Globus pallidus (tissue), 1 donor: Measurements from ENCODE around the gene PTPRG.

ENCODE experiments used
- DNase-seq: peaks from one replicate; pipeline ENCODE4 v3.0.0-alpha.2; 2015; ENCODE audit warnings: low spot score

PTPRG gene

DNA sequence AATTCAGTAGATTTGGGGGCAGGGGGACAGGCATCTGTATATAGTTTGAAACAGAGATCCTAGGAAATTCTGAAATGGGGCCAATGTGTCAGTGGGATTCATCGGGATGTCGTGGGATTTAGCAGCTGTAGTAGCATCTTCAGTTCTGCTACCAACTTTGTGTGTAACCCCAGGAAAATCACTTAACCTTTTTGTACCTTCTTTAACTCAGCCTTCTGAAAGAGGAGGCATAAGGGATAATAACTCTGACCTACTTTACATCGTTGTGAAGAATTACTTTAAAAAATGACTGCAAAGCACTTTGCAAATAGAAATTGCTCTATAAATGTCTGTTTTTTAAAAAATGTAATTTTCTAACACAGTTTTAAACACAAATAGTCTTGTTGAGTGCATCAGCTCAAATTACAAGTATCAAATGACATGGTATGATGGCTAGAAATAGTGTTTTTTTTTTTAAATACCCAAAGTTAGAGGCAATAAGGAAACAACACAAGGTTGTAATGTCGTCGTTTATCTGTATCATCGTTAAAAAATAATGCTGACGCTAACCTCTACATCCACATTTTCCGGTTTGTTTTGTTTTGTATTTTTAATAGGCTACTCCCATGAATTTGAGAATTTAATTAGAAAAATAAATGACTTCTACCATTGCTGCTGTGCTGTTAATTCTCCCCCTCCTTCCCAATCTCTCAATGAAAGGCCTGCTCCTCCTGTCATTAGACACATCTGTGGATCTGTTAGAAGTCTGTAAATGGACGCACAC lies 338.5 kb downstream of the PTPRG start:
- no peak for DNase-seq

DNA sequence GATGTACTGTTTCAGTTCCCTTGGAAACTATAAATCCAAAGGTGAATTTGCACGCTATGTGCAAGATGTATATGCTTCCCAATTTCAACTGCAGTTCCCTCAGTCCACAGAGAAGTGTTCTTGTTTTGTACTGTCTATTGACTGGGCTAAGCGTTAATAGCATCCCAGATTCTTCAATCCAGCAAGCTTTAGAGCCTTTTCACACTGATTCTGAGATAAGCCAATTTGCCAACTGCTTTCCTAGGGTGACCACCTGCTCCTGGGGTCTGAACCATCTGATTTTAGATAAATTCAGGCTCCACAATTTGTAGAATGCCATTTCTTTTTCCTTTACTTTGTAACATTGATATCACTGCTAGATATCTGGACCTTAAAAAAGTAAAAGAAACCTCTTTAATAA lies 340.1 kb downstream of the PTPRG start:
- no peak for DNase-seq

DNA sequence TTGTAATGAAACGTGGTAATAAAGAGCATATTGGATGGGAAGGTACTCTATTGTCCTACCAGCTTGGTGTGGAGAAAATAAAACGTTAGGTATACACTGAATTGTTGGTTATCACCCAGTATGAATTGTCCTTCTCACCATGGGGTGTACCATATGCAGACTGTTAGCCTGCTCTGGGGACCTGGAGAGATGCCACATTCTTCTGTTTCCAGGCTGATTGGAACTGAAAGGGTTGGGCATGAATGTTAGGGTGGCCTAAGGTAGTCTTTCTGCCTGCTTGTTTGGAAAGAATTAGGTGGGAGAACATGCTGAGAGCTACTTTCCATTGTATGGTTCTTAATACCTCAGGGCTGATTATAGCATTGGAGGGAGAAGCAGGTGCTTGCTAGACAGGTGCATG lies 340.6 kb downstream of the PTPRG start:
- no peak for DNase-seq

DNA sequence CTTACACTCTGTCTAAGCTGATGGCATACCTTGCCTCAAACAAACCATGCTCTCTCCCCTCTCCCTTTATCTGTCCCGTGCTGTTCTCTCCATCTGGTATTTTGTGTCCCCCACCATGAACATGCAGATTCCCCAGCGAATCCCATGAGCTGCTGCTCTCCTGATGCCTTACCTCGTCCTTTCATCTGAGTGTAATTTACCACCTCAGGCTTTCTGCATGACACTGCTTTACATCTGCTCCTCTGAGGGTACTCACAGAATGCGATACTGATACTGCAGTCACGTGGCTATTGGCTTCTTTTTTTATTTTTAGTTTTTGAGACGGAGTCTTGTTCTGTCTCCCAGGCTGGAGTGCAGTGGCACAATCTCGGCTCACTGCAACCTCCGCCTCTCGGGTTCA lies 341.7 kb downstream of the PTPRG start:
- DNase-seq: no peak

- peak; percentile 46 for DNase-seq
These were observed 342.7 kb downstream of the PTPRG start for GRCh38 chr3:61903931-61904657.

GRCh38 chr3:61907210-61907795 lies 345.9 kb downstream of the PTPRG start:
- DNase-seq: no peak

GRCh38 chr3:61908382-61908781 lies 347.0 kb downstream of the PTPRG start:
- no peak for DNase-seq

GRCh38 chr3:61910732-61911131 lies 349.4 kb downstream of the PTPRG start:
- DNase-seq: no peak

DNA sequence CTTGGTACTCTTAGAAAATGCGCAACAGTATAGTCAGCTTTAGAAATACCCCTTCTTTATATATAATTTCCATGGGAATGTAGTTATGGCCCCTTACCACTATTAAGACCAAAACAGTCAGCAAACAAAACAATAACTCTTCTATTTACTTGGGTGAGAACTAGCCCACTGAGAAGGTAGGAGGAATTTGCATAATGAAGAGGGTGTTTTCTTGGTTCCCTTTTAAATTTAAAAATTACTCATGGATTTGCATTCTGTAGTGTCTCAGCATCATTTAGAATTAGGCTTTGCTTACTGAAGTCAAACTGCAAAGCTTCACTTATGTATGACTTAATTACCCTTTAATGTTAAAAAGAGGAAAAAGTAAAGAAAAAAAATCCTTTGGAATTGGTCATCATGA lies 350.8 kb downstream of the PTPRG start:
- no peak for DNase-seq

DNA sequence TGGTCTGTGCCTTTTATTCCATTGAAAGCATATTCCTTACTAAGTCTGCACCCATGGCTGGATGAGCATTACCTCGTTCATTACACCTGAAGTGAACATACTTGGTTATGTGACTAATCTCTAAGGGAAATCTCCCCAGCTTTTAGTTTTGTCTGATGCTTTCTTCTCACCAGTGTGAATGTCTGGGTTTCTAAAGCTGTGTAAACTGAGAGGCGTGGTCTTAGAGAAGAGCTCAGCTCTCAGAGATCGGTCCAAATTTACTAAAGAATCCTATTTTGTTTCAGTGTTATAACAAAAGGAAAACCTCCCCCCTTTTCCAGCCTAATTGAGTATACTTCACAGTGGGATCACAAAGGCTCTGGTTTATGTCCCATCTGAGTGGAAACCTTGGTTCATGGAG lies 352.3 kb downstream of the PTPRG start:
- DNase-seq: no peak

DNA sequence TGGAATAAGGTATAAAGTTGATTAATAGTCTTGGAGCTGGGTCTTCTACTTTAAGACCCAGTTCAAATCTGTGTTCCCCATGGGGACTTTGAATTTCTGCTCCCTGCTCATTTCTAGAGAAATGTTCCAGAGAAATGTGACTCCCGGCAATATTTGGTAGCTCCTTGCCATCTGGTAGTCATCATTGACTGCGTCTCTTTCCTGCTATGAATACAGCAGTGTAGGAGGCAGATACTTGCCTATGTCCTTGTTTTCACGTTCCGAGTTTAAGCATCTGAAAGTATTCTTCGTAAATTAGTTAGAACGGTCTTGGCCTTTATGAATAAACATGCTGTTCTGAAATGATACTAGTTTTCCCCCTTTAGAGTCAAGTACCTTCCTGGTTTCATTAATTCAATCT lies 352.9 kb downstream of the PTPRG start:
- DNase-seq: no peak

DNA sequence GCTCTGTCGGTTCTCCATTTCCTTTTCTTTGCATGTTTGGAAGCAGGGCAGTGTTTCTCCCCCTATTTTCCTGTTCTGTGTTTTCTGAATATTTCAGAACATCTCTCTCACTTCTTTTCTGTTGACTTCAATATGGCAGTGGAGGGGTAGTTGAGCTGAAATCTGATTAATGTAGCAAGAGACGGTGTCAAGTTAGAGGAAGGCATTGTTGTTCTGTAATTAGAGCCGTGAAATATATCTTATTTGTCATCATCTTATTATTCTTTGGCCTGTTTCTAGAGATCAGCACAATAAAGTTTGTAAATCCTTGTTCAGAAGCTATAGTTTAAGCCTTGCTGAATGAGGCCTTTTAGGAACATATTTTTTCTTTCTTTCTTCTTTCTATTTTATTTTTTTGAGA lies 353.9 kb downstream of the PTPRG start:
- DNase-seq: no peak

- DNase-seq: no peak
These were observed 358.0 kb downstream of the PTPRG start for GRCh38 chr3:61919371-61919770.

- DNase-seq: no peak
These were observed 360.7 kb downstream of the PTPRG start for GRCh38 chr3:61922118-61922517.

DNA sequence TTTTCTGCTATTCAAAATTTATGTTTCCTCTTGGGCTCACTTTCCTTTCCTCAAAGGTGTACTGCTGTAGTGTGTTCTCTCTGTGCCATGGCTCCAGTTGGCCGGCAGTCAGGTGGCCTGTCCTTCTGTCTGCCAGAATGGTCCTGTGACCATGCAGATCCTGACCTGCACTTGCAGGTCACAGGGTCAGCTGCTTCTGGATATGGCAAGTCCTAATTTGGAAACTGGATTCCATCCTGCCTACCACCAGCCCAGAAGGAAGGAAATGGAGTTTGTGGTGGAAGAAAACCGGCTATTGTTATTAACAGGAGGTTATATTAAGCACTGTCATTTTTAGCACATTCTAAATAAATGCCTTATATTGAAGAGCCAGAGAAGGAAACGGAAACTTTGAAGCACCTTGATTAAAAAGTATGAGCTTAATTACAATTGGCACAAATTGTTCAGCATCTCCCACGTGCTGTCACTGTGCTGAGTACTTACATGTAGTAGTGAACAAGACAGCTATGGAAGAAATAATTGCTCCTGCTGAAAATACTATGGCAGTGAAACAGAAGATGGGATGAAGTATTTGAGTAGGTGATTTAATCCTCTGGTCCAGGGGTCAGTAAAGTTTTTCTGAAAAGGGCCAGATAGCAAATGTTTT lies 362.8 kb downstream of the PTPRG start:
- no peak for DNase-seq

DNA sequence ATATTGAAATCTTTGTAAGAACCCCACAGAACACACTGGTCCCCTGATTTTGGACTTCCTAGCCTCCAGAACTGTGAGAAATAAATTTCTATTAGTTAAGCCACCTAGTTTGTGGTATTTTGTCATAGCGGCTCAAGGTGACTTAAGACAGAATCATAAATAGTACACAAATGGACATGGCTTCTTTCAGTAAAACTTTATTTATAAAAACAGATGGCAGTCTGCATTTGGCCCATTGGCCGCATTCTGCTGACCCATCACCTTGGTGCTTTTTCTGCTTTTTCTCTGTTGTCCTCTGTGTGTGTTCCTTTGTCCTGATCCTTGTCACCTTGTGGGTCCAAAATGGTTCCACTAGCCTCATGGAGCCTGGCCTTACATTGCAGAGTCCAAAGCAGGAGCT lies 363.6 kb downstream of the PTPRG start:
- no peak for DNase-seq

GRCh38 chr3:61925721-61926120 lies 364.4 kb downstream of the PTPRG start:
- DNase-seq: no peak

DNA sequence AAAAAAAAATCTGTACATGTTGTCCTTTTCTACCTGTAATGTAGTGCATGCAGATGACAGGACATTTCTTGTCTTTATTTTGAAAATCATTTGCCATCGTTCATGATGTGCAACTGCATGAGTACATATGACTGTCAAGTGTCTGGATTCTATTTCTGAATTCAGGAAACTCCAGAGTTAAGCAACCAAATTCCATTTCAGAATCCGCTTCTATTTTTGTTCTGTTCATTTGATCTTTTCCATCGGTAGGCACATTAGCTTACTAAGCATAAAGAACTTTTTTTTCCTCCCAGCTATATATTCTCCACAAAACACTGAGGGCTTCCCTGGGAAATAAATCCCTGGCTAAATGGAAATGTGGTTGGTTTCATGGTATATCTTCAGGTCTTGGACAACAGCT lies 365.6 kb downstream of the PTPRG start:
- no peak for DNase-seq

DNA sequence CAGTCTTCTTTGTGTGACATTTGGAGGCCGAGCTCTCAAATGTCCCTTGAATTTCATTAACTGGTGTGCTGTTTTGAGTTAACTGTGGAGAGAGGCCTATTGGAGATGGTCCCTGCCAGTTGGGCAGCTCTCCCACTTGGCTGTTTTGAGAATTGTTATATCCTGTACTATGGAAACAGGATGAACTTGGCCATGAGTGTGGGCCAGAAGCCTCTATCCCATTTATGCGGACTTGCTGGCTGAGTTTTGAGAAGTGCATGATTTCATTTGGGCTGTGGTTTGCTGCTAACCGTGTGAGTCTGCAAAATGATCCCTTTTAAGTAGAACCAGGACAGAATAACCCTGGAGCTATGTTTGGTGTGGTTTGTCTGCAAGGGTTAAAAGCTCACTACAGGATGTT lies 366.0 kb downstream of the PTPRG start:
- DNase-seq: peak; percentile 51

DNA sequence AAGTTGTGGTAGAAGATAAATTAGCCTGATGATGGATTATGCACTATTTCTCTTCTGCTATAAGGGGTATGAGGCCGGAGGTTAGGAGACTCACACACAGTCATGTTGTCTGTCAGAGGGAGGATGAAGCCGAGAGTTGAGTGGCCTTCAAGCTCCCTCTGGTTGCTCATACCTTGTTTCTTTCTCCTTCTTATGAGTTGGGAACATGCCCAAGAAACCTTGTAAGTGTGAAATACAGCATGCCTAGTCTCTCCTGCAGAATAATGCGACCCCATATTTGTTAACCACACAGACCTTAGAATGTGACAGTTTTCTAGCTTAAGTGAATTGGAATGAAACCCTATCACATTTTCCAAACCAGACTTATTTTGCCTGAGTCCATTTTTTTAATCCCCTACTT lies 366.7 kb downstream of the PTPRG start:
- no peak for DNase-seq

- DNase-seq: no peak
These were observed 367.5 kb downstream of the PTPRG start for GRCh38 chr3:61928776-61929314.

DNA sequence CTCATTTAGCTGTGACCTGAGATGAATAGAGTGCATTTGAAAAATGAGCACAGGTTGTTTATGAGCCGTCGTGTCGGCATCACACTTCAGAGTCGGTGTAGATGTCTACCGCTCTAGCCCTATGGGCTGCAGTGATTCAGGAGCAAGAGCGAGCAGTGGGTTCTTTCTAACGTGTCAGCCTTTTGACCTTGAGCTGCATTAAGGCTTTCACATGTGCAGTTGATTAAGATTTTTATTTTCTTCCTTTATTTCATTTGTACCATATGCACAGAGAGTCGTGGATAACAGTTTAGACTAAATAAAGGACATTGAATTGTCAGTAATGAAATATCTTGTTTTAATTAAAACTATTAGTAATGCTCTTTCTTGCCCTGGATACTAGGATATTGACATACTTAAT lies 368.2 kb downstream of the PTPRG start:
- DNase-seq: no peak

DNA sequence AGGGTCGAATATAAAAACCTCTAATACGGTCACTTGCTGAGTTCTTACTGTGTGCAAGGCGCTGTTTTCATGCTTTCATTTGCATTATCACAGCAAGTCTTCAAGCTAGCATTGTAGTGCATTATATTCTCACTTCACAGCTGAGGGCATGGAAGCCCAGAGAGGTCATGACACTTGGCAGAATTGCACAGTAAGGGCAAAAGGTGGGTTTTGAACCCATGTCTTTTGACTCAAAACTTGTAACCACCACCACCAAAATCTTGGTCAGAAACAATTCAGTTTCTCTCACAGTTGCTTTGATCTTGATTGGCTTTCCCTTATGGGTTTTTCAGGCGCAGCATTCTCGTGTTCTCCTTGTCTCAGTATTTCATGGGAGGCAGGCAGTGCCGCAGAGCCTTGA lies 371.1 kb downstream of the PTPRG start:
- DNase-seq: no peak
